ENCODE results near the gene TDP1.
"Not testable (repeated sequence)": the region's sequence is repeated elsewhere in the genome, so short reads cannot be mapped to it uniquely, and the experiment has no call there.

Gene TDP1

GRCh38 chr14:89990218-89990617 is 34.5 kb downstream of the TDP1 start:
- DNase-seq (ENCODE audit: low spot score), result no peak

- no peak for DNase-seq (ENCODE audit: low spot score)
These were observed 35.0 kb downstream of the TDP1 start for GRCh38 chr14:89990623-89991275.

- DNase-seq (ENCODE audit: low spot score), result no peak
These were observed 36.5 kb downstream of the TDP1 start for GRCh38 chr14:89992273-89992672.

GRCh38 chr14:89996963-89997362 is 41.2 kb downstream of the TDP1 start:
- no peak for DNase-seq (ENCODE audit: low spot score)

- no peak for DNase-seq (ENCODE audit: low spot score)
These were observed 45.2 kb downstream of the TDP1 start for GRCh38 chr14:90000935-90001334.

GRCh38 chr14:90003526-90004307 is 48.0 kb downstream of the TDP1 start:
- no peak for DNase-seq (ENCODE audit: low spot score)

- no peak for DNase-seq (ENCODE audit: low spot score)
These were observed 49.7 kb downstream of the TDP1 start for GRCh38 chr14:90005441-90005840.

GRCh38 chr14:90005939-90006530 is 50.3 kb downstream of the TDP1 start:
- no peak for DNase-seq (ENCODE audit: low spot score)

GRCh38 chr14:90017371-90017770 is 61.6 kb downstream of the TDP1 start:
- DNase-seq (ENCODE audit: low spot score), result no peak

- no peak for DNase-seq (ENCODE audit: low spot score)
These were observed 64.2 kb downstream of the TDP1 start for GRCh38 chr14:90019824-90020523.

GRCh38 chr14:90023176-90023896 is 67.6 kb downstream of the TDP1 start:
- DNase-seq (ENCODE audit: low spot score), result no peak

GRCh38 chr14:90024910-90025309 is 69.2 kb downstream of the TDP1 start:
- DNase-seq (ENCODE audit: low spot score), result no peak

GRCh38 chr14:90026608-90027007 is 70.9 kb downstream of the TDP1 start:
- not testable (repeated sequence) for DNase-seq (ENCODE audit: low spot score)

- no peak for DNase-seq (ENCODE audit: low spot score)
These were observed 72.1 kb downstream of the TDP1 start for GRCh38 chr14:90027842-90028241.

GRCh38 chr14:90034156-90034555 is 78.4 kb downstream of the TDP1 start:
- DNase-seq (ENCODE audit: low spot score), result no peak

- DNase-seq (ENCODE audit: low spot score), result no peak
These were observed 79.3 kb downstream of the TDP1 start for GRCh38 chr14:90034835-90035525.

GRCh38 chr14:90039253-90040010 is 83.7 kb downstream of the TDP1 start:
- DNase-seq (ENCODE audit: low spot score), result no peak

GRCh38 chr14:90040411-90040810 is 84.7 kb downstream of the TDP1 start:
- DNase-seq (ENCODE audit: low spot score), result no peak

- DNase-seq (ENCODE audit: low spot score), result no peak
These were observed 86.9 kb downstream of the TDP1 start for GRCh38 chr14:90042496-90043252.

GRCh38 chr14:90045616-90046015 is 89.9 kb downstream of the TDP1 start:
- DNase-seq (ENCODE audit: low spot score), result no peak
